HFF-Myc (cell line): ENCODE measurements around the gene TRIM31.

ENCODE experiments used
- DNase-seq: peaks from one replicate; pipeline ENCODE4 v3.0.0-alpha.2; 2011; ENCODE audit warnings: low read depth; ENCODE audit errors: extremely low read depth
- H3K4me3 ChIP-seq: replicated peaks from 2 replicates; pipeline ENCODE4 v1.5.1; 2011; ENCODE audit warnings: low read depth, mild to moderate bottlenecking, control low read depth, low read length
- CTCF ChIP-seq: IDR thresholded peaks from 2 replicates; pipeline ENCODE4 v1.5.1; 2012; ENCODE audit warnings: mild to moderate bottlenecking, low read depth, low read length, control low read depth; ENCODE audit errors: missing control alignments

Gene TRIM31

GRCh38 chr6:30157999-30158398 is 45.1 kb upstream of the TRIM31 start:
- no peak for TF ChIP-seq CTCF
- no peak overlapping the region for H3K4me3 ChIP-seq
- DNase-seq = no peak

- DNase-seq = no peak
- no peak overlapping the region for H3K4me3 ChIP-seq
- TF ChIP-seq CTCF = no peak
Observed at GRCh38 chr6:30157581-30157980, 44.7 kb upstream of the TRIM31 start.

- no peak for DNase-seq
- no peak overlapping the region for H3K4me3 ChIP-seq
- TF ChIP-seq CTCF = no peak
Observed at GRCh38 chr6:30156774-30157173, 43.9 kb upstream of the TRIM31 start.

GRCh38 chr6:30156262-30156599 is 43.3 kb upstream of the TRIM31 start:
- DNase-seq = peak; percentile 20
- H3K4me3 ChIP-seq = no peak overlapping the region

GRCh38 chr6:30155520-30156261 is 42.8 kb upstream of the TRIM31 start:
- DNase-seq = no peak
- H3K4me3 ChIP-seq = no peak overlapping the region
- no peak for TF ChIP-seq CTCF

More at GRCh38 chr6:30156262-30156599, 43.3 kb upstream of the TRIM31 start:
- no peak for TF ChIP-seq CTCF

- no peak for TF ChIP-seq CTCF
- no peak overlapping the region for H3K4me3 ChIP-seq
- DNase-seq = peak; percentile 36
Observed at GRCh38 chr6:30154709-30155519, 42.0 kb upstream of the TRIM31 start.
